NK-92 (cell line): Measurements from ENCODE around the gene GIMAP7.

ENCODE experiments used
- DNase-seq: peaks from one replicate; lab custom pipeline; 2025; ENCODE audit not compliant: unreplicated experiment; lab: John Stamatoyannopoulos, UW

Gene GIMAP7

DNA sequence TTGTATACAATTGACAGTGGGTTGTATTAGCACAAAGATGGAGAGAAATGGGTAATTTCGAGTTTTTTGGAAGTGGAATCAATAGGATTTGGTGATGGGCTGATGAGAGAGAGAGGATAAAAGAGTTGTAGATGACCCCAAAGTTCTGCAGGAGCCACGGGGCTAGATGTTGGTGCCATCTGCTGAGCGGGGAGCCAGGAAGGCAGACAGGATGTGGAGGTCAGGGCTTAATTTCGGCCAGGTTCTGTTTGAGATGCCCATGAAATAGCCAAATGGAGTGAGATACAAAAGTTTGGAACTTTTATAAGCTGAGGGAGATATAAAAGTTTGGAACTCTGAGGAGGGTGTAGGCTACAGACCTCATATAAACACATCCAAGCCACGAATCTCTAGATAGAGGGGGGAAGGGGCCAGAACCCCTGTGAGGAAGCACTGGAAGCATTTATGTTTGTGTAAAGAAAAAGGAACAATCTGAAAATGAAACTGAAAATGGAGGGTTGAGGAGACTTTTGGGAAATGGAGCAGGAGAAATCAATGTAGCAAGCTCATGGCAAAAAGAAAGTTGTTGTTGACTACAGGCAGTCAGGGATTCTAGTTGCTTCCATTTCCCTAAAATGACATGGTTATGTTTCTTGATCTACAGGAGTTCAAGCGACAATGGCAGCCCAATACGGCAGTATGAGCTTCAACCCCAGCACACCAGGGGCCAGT is 54.7 kb downstream of the GIMAP7 start:
- DNase-seq = no peak
